Measurements from ENCODE around the gene PTEN.
"Not testable (repeated sequence)": the region's sequence is repeated elsewhere in the genome, so short reads cannot be mapped to it uniquely, and the experiment has no call there.

The PTEN gene

DNA sequence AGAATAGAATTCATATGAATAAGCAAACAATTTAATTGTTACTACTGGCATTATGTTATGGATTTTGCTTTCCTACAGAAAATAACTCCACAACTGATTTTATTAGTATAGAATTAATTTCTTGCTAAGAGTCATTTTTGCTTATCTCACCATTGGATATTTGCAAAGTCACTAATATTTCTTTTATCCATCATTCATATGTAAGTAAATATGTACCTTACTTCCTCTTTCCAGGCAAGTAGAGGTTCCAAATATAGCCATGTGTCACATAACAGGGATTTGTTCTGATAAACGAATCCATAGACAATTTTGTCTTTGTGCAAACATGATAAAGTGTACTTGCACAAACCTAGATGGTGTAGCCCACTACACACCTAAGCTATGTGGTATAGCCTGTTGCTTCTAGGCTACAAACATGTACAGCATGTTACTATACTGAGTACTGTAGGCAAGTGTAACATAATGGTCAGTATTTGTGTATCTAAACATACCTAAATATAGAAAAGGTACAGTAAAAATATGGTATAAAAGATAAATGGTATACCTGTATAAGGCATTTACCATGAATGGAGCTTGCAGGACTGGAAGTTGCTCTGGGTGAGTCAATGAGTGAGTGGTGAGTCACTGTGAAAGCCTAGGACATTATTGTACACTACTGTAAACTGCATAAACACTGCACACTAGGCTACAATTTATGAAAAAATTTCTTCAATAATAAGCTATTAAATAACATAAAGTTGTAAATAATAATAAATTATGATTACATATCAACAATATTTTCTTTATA, 18.4 kb upstream of the PTEN start:
- no peak for DNase-seq (ENCODE audit: low read depth in 4 of 4, low spot score in 1 of 4)

DNA sequence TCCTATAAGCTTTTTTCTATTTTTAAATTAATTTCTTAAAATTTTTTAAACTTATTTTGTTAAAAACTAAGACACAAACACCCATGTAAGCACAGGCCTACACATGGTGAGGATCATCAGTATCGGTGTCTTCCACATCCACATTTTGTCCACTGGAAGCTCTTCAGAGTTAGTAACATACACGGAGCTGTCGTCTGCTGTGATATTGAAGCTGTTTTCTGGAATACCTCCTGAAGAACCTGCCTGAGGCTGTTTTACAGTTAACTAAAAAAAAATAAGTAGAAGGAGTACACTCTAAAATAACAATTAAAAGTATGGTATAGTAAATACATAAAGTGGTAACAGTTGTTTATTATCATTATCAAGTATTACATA, 17.8 kb upstream of the PTEN start:
- no peak for DNase-seq (ENCODE audit: low read depth in 4 of 4, low spot score in 1 of 4)

DNA sequence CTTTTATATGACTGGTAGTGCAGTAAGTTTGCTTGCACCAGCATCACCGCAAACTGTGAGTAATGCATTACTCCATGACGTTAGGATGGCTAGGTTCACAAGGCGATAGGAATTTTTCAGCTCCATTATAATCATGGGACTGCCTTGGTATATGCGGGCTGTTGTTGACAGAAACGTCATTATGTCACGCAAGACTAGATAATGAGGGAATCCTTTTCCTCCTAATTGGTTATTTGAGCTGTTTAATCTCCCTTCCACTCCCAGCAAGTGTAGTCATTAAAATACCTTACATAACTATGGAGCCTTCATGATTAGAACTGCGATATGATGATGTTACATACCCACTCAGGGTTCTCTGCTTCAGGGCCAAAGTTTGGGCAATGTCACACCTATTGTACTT, 17.4 kb upstream of the PTEN start:
- DNase-seq (ENCODE audit: low read depth in 4 of 4, low spot score in 1 of 4): no peak

DNA sequence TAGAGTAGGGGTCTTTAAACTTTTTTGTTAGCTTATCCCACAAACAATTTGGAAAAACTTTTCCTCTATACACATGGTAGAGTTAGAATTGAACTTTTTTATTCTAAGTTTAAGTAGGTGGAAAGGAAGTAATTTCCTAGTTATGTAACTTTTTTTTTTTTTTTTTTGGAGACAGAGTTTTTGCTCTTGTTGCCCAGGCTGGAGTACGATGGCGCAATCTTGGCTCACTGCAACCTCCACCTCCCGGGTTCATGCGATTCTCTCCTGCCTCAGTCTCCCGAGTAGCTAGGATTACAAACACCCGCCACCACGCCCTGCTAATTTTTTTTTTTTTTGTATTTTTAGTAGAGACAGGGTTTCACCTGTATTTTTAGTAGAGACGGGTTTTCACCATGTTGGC, 16.7 kb upstream of the PTEN start:
- not testable (repeated sequence) for DNase-seq (ENCODE audit: low read depth in 4 of 4, low spot score in 1 of 4)

DNA sequence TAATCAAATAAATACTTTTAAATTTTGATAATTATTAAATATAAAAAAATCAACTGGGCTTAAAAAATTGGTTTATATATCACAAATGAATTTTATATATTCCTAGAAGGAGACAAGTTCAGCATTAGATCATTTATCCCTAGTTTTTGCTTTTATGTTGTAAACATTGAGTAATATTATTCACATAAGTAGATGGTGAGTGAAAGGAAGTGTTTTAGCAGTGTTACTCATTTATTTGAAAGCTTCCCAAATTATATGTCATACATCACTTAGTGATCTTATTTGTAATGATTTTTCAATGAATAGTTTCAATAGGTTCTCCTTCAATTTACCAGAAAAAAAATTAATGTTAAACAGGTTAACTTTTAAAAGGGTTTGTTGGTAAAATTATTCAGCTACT, 15.9 kb upstream of the PTEN start:
- DNase-seq (ENCODE audit: low read depth in 4 of 4, low spot score in 1 of 4): no peak

DNA sequence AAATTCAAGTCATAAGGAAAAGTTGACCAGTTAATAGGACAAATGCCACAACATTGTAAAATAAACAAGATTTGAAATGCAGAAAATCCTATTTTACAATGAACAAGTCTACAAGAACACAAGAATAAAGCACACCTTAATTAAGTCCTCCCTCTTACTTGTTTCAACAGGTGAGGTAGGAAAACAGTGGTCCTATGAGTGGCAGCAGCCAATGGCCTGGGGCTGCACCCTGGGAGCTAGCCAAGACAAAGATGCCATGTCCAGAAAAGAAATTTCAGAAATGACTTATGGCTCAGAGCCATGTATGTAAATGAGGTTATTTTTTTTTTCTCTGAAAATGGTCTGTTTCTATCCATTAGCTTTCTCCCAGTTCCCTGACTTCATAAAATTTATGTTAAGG, 14.4 kb upstream of the PTEN start:
- DNase-seq (ENCODE audit: low read depth in 4 of 4, low spot score in 1 of 4): no peak

- peak in 2 of 4 experiments; percentile 7 to 31 for DNase-seq (ENCODE audit: low read depth in 4 of 4, low spot score in 1 of 4)
Observed at GRCh38 chr10:87850742-87851205, 12.7 kb upstream of the PTEN start.

- no peak for DNase-seq (ENCODE audit: low read depth in 4 of 4, low spot score in 1 of 4)
Observed at GRCh38 chr10:87852089-87852488, 11.3 kb upstream of the PTEN start.

- DNase-seq (ENCODE audit: low read depth in 4 of 4, low spot score in 1 of 4): not testable (repeated sequence)
Observed at GRCh38 chr10:87855247-87855646, 8.2 kb upstream of the PTEN start.

GRCh38 chr10:87855665-87856064, 7.8 kb upstream of the PTEN start:
- not testable (repeated sequence) for DNase-seq (ENCODE audit: low read depth in 4 of 4, low spot score in 1 of 4)

DNA sequence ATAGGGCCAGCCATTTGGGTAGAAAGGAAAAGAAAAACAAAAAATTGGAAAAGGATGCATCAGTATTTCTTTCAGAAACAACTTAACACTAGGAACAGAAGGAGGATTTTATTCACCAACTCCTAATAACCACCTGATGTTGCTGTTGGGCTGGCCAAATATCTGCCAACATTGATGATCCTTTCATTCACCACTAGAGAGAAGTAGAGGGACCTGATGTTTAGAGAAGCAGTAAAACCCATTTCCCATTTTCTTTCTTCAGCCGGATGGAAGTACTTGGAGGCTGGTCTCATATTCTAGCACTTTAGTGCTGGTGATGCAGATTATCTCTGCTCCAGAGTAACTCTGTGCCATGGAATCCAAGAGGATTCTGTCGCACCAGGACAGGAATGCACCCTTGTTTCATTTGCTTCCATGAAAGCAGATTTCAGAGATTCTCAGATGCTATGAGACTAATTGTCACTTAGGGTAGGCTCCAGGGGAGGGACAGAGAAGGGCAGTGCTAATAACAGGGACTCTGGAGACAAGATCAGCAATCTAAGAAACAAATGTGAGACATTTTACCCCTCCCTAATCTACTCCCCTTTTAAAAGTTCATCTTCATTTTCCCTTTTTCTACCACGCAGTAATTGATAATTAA, 3.1 kb upstream of the PTEN start:
- DNase-seq (ENCODE audit: low read depth in 4 of 4, low spot score in 1 of 4): no peak

- no peak for DNase-seq (ENCODE audit: low read depth in 4 of 4, low spot score in 1 of 4)
Observed at GRCh38 chr10:87860816-87861403, 2.5 kb upstream of the PTEN start.

DNA sequence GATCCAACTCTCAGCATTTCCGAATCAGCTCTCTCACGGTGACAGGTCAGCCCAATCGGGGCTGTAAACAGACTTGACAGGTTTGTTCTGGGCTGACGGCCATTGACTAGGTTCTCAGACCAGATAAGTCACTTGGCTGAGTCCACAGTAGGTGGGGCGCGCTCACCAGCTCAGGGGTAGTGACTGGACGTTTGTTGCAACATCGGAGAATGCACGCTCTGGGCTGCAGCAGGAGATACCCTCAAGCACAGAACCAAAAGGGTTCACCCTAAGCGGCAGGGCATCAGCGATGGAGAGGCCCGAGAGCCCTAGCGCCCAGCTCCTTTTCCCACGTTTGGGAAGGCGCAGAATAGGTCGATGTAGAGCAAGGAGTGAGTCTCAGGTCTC, 1.9 kb upstream of the PTEN start:
- no peak for DNase-seq (ENCODE audit: low read depth in 4 of 4, low spot score in 1 of 4)

DNA sequence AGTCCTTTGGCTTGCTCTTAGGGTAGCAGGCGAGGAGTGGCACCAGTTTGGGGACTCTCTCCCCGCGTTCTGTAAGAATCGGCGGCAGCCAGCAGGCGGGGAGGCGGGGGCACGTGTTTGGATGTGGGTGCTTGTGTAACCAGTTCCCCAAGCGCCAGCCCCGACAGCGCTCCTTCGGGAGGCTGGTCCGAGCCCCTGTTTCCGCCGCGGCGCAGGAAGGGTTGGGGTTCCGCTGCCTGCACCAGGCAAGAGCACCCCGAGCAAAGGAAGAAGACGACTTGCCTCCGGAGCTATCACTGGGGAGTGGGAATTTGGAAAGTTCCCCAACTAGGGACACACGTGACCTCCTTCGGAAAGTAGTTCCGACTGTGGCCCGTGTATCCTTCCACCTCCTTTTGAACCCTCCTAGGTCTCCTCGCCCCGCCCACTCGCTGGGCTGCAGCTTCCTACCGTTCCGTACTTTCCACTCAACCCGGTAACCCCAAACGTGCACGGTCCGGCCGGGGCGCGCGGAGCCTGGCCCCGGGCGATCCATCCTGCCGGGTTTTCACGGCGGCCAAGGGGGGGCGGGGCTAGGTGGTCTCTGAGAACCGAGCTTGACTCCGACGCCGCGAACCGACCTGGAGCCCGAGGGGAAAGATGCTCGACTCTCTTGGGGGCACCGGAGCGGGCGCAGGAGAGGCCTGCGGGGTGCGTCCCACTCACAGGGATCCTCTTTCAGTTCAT, 1.3 kb upstream of the PTEN start:
- DNase-seq (ENCODE audit: low read depth in 4 of 4, low spot score in 1 of 4): peak; percentile 75 to 89 (median 85)

DNA sequence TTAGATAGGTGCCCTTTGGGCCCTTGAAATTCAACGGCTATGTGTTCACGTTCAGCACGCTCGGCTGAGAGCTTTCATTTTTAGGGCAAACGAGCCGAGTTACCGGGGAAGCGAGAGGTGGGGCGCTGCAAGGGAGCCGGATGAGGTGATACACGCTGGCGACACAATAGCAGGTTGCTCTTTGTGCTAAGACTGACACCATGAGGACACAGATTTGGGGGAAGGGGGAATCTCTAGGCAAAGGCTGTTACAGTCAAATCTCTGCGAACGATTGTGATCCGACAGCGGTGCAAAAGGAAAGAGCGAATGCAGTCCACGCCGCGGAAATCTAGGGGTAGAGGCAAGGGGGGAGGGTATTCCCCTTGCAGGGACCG, 759 bp upstream of the PTEN start:
- peak in 1 of 4 experiments; percentile 54 for DNase-seq (ENCODE audit: low read depth in 4 of 4, low spot score in 1 of 4)

GRCh38 chr10:87863951-87864495, 598 bp downstream of the PTEN start:
- DNase-seq (ENCODE audit: low read depth in 4 of 4, low spot score in 1 of 4): peak in 1 of 4 experiments; percentile 12

DNA sequence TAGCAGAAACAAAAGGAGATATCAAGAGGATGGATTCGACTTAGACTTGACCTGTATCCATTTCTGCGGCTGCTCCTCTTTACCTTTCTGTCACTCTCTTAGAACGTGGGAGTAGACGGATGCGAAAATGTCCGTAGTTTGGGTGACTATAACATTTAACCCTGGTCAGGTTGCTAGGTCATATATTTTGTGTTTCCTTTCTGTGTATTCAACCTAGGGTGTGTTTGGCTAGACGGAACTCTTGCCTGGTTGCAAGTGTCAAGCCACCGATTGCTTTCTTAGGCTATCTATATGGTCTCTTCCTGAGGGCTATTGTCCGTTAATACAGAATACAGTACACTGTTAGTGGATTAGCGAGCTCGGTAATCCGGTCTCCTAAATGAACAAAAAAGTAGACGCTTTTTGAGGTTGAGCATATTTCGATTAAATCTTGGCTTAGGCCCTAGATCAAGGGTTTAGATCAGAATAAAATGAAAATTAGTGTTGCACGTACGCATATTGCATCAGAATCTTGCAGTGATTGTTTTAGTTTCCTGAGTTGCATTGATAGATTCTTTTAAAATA, 1.2 kb downstream of the PTEN start:
- no peak for DNase-seq (ENCODE audit: low read depth in 4 of 4, low spot score in 1 of 4)

DNA sequence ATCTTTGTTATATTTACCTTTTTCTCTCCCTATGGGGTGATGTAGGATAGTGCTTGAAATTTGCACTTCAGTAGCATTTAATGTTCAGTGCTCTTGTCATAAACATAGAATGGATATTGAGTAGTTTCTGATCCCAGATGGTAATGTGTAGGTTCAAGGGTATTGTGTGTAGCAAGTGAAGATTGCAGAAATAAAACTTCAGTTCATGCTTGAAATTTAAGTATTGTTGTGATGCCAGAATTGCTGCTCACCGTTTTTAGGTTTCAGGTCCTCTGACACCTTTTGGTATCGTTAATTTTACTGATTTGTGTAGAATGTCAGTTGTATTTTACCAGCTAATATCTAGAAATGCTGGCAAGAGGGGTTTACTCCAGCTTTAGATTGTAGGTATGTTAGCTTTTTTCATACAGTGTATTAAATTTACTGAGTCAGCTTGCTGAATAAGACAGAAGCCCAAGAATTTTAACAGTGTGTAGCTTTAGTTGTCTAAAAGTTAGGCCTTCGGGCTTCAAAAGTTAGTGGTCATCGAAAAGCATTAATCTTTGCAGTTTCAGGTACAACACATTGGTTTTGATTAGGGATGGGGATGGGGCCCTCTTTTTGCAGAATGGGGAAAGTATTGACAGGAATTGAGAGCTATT, 1.9 kb downstream of the PTEN start:
- DNase-seq (ENCODE audit: low read depth in 4 of 4, low spot score in 1 of 4): no peak

- no peak for DNase-seq (ENCODE audit: low read depth in 4 of 4, low spot score in 1 of 4)
Observed at GRCh38 chr10:87866412-87866974, 3.1 kb downstream of the PTEN start.

GRCh38 chr10:87867453-87867852, 4.0 kb downstream of the PTEN start:
- no peak for DNase-seq (ENCODE audit: low read depth in 4 of 4, low spot score in 1 of 4)
